CD14-positive monocyte (primary cell): ENCODE data around the gene PFN3. TPM values are rescaled to one million over a fixed set of nuclear protein-coding genes. Genes with fewer than 3 reads are reported as not detected.

Source experiments
- DNase-seq, 3 donors: peaks; one replicate each; pipeline ENCODE4 v3.0.0-alpha.2; 2011 to 2022
- H2AFZ ChIP-seq: 2 replicates; pipeline ENCODE4 v1.6.0; 2012; ENCODE audit warnings: mild to moderate bottlenecking, low read depth, low read length, inconsistent platforms; ENCODE audit not compliant: insufficient read depth, poor library complexity, severe bottlenecking
- H3K27ac ChIP-seq, 2 donors: 1 replicate in 1 of 2; 2 replicates in 1 of 2; pipeline ENCODE4 v1.5.1; 2012 to 2013; ENCODE audit warnings: low read length in 2 of 2, control low read depth in 1 of 2, inconsistent platforms in 1 of 2, low read depth in 1 of 2, mild to moderate bottlenecking in 1 of 2
- H3K27me3 ChIP-seq, 2 donors: one replicate each; pipeline versions ENCODE4 v1.6.0 to v1.6.1; 2011 to 2013; ENCODE audit warnings: low read length in 2 of 2; ENCODE audit not compliant: control insufficient read depth in 2 of 2, insufficient read depth in 2 of 2
- H3K36me3 ChIP-seq, 2 donors: replicated peaks in 1 of 2; 1 replicate in 1 of 2; 2 replicates in 1 of 2; pipeline versions ENCODE4 v1.5.1 to v1.6.1; 2012 to 2013; ENCODE audit warnings: low read length in 2 of 2, control low read depth in 1 of 2, inconsistent platforms in 1 of 2, mild to moderate bottlenecking in 1 of 2; ENCODE audit not compliant: insufficient read depth in 2 of 2, control insufficient read depth in 1 of 2
- H3K4me1 ChIP-seq, 2 donors: 1 replicate in 1 of 2; 2 replicates in 1 of 2; pipeline versions ENCODE4 v1.5.1 to v1.6.1; 2012 to 2013; ENCODE audit warnings: low read length in 2 of 2, control low read depth in 1 of 2, inconsistent platforms in 1 of 2, mild to moderate bottlenecking in 1 of 2, moderate library complexity in 1 of 2; ENCODE audit not compliant: insufficient read depth in 2 of 2, control insufficient read depth in 1 of 2
- H3K4me2 ChIP-seq: replicated peaks from 2 replicates; pipeline ENCODE3; 2012; ENCODE audit warnings: low read length, moderate library complexity, mild to moderate bottlenecking; ENCODE audit not compliant: poor library complexity, severe bottlenecking; ENCODE audit errors: extremely low read depth
- H3K4me3 ChIP-seq, 3 experiments: fragments of 200-600 bp in 1 of 3; sonication (generic) in 1 of 3; replicated peaks in 1 of 3; 1 replicate in 2 of 3; 2 replicates in 1 of 3; pipeline ENCODE4 v1.5.1; 2011 to 2013; ENCODE audit warnings: low read length in 3 of 3, mild to moderate bottlenecking in 3 of 3, control low read depth in 2 of 3, low read depth in 2 of 3, inconsistent platforms in 1 of 3, moderate library complexity in 1 of 3
- H3K79me2 ChIP-seq: 2 replicates; pipeline ENCODE4 v1.6.0; 2012; ENCODE audit warnings: mild to moderate bottlenecking, control low read depth, inconsistent platforms, low read length, moderate library complexity; ENCODE audit not compliant: insufficient read depth
- H3K9ac ChIP-seq: 2 replicates; pipeline ENCODE4 v1.6.0; 2017; ENCODE audit warnings: low read length, mild to moderate bottlenecking; ENCODE audit not compliant: insufficient read depth, poor library complexity, severe bottlenecking
- H3K9me3 ChIP-seq, 2 donors: replicated peaks in 1 of 2; 1 replicate in 1 of 2; 2 replicates in 1 of 2; pipeline versions ENCODE4 v1.5.1 to v1.6.1; 2012 to 2013; ENCODE audit warnings: low read length in 2 of 2, control low read depth in 1 of 2; ENCODE audit not compliant: control insufficient read depth in 1 of 2, insufficient read depth in 1 of 2
- H4K20me1 ChIP-seq: 2 replicates; pipeline ENCODE4 v1.6.0; 2012; ENCODE audit warnings: mild to moderate bottlenecking, low read length, control low read depth, moderate library complexity; ENCODE audit not compliant: insufficient read depth
- H3K27ac Mint-ChIP-seq, 7 donors: one replicate each; pipeline ENCODE4 v1.8.0; 2020; ENCODE audit warnings: mild to moderate bottlenecking in 7 of 7, mixed read lengths in 7 of 7, moderate library complexity in 6 of 7, inconsistent platforms in 2 of 7
- H3K27me3 Mint-ChIP-seq, 3 donors: one replicate each; pipeline ENCODE4 v1.8.0; 2021 to 2022; ENCODE audit warnings: low read depth in 3 of 3, mild to moderate bottlenecking in 3 of 3, mixed read lengths in 3 of 3, moderate library complexity in 3 of 3, inconsistent platforms in 1 of 3
- H3K36me3 Mint-ChIP-seq, 2 donors: one replicate each; pipeline ENCODE4 v1.8.0; 2020; ENCODE audit warnings: mixed read lengths in 2 of 2, inconsistent platforms in 1 of 2, mild to moderate bottlenecking in 1 of 2
- H3K4me1 Mint-ChIP-seq: one replicate; pipeline ENCODE4 v1.8.0; 2020; ENCODE audit warnings: mild to moderate bottlenecking, mixed read lengths
- H3K4me3 Mint-ChIP-seq, 2 donors: one replicate each; pipeline ENCODE4 v1.8.0; 2020; ENCODE audit warnings: mild to moderate bottlenecking in 2 of 2, mixed read lengths in 2 of 2, moderate library complexity in 1 of 2
- H3K9me3 Mint-ChIP-seq, 7 donors: one replicate each; pipeline ENCODE4 v1.8.0; 2020 to 2022; ENCODE audit warnings: mixed read lengths in 7 of 7, mild to moderate bottlenecking in 6 of 7, moderate library complexity in 6 of 7, inconsistent platforms in 2 of 7
- WGBS: methylation state at CpG from one replicate; pipeline ENCODE4 v1.1.5; 2013; ENCODE audit warnings: missing lambda C conversion rate; ENCODE audit not compliant: insufficient coverage; 5-methylcytosine and 5-hydroxymethylcytosine counted together
- intact Hi-C, 2 donors: fragments of 100-400 bp; cut with micrococcal nuclease; formaldehyde crosslinking; loops; one replicate each; pipeline versions ENCODE4 v1.15.0 to v1.15.1; 2023
- polyA plus RNA-seq, 3 donors: library from polyadenylated mRNA; depleted of rRNA in 1 of 3; unstranded in 2 of 3; stranded (reverse) in 1 of 3; fragments of 300-500 nt in 2 of 3; fragments of >200 nt in 1 of 3; fragmentation: Illumina TruSeq in 2 of 3; gene quantifications; 1 replicate in 2 of 3; 2 replicates in 1 of 3; pipeline ENCODE4 v1.2.3, GENCODE V29; 2012 to 2021
- TF ChIP-seq, protein P1 (sequence below): fragments of 200-600 bp; IDR thresholded peaks from one replicate; pipeline ENCODE4 v1.8.0; 2022; ENCODE audit warnings: antibody characterized with exemption, mild to moderate bottlenecking

The PFN3 gene
- polyA plus RNA-seq, 3 donors = not detected

DNA sequence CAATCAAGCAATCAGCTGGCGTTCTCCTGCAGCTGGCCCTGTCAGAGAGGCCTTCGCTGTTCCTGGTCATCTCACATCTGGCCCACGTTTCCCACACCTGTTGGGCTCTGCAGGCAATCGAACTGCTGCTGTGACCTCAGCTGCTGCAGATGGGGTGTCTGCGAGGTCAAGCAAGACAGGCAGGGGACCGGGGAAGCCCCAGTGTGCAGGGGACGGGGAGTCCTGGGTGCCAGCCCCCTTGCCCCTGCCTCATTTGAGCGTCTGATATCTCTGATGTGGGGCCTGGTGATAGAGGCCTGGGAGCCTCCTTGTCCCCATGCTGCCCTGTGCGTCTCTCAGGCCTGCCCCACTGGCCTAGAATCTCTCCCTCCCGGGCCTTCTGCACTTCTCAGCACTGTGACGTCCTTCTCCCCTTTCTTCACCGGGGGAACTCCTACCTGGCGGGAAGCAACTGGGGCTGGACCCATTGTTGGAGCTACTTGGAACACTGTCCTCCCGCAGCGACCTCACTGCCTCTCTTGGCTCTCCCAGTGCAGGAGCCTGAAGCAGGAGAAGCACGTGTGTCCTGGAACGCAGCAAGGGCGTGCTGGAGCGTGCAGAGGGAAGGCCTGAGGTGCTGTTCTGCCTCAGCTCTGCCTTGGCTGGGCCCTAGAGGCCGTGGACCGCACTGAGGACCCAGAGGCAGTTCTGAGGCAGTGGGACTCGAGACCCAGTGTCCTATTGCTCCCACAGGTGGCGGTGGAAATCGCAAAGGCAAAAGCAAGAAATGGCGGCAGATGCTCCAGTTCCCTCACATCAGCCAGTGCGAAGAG, 29.9 kb upstream of the PFN3 start:
- Mint-ChIP-seq H3K36me3 (peaks cover 42 to 72% of the 10 kb centered on the region in 2 donors), H3K9me3 (no peaks in the 10 kb centered on the region), H3K27ac (peak overlapping the region; percentile 99 to 100 (median 99)), H3K4me1 (peaks cover 53% of the 10 kb centered on the region), H3K4me3 (peak overlapping the region; percentile 73 to 95), H3K27me3 (peaks cover 0 to 1% (median 0%) of the 10 kb centered on the region in 3 donors)
- H3K27ac ChIP-seq = peak overlapping the region; percentile 98 to 100
- no peak overlapping the region for H2AFZ ChIP-seq
- H3K9ac ChIP-seq = peak overlapping the region; percentile 61
- TF ChIP-seq, protein P1, sequence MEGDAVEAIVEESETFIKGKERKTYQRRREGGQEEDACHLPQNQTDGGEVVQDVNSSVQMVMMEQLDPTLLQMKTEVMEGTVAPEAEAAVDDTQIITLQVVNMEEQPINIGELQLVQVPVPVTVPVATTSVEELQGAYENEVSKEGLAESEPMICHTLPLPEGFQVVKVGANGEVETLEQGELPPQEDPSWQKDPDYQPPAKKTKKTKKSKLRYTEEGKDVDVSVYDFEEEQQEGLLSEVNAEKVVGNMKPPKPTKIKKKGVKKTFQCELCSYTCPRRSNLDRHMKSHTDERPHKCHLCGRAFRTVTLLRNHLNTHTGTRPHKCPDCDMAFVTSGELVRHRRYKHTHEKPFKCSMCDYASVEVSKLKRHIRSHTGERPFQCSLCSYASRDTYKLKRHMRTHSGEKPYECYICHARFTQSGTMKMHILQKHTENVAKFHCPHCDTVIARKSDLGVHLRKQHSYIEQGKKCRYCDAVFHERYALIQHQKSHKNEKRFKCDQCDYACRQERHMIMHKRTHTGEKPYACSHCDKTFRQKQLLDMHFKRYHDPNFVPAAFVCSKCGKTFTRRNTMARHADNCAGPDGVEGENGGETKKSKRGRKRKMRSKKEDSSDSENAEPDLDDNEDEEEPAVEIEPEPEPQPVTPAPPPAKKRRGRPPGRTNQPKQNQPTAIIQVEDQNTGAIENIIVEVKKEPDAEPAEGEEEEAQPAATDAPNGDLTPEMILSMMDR = no peak
- H3K4me2 ChIP-seq = peak overlapping the region; percentile 69
- intact Hi-C loops = loop anchor here in 1 of 2 donors (2.0 kb wide), 1 partner anchor 14 kb away; no protein-coding TSS in a partner anchor
- H3K79me2 ChIP-seq = peaks cover 80% of the 10 kb centered on the region
- peaks cover 48 to 55% of the 10 kb centered on the region in 2 donors for H3K36me3 ChIP-seq
- WGBS = 81% methylated on average over 24 of the region's 26 CpGs
- no peaks in the 10 kb centered on the region for H3K27me3 ChIP-seq
- peaks cover 65 to 74% of the 10 kb centered on the region in 2 donors for H3K4me1 ChIP-seq
- peak overlapping the region in 2 of 3 experiments; percentile 4 to 59 for H3K4me3 ChIP-seq
- no peaks in the 10 kb centered on the region for H3K9me3 ChIP-seq
- no peak for DNase-seq
- peaks cover 62% of the 10 kb centered on the region for H4K20me1 ChIP-seq

DNA sequence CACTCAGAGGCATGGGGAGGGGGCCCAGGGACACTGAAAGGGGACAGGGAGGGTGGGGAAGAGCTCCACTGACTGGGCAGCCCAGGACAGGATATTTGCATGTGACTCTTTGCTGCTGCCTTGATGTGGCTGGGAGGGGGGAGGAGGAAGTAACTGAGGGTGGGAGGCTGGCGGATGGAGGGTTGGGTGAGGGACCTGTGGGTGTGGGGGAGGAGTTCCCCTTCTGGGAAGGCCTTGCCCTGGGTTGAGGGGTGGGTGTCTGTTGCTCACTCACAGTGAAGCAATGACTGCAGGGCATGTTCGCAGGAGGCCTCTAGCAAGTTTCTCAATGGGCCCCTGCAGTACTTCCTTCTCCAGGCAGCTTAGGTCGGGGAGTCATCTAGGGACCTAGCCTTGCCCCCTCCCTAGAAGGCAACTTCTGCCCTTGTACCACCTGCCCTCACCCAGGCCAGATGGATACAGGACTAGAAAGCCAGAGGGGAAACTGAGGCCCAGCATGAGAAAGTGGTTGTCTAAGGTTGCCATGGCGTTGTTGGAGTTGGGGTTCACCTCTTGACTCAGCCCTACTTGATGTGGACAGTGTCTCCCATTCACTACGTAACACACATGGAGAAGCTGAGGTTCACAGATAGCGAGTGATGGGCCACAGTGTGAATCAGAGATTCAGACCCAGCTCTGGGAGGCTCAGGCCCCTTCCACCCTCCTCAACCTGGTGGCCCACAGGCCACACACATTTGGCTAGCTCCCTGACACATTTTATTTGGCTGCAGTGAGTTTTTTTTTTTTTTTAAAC, 29.0 kb upstream of the PFN3 start:
- no peaks in the 10 kb centered on the region for H3K9me3 ChIP-seq
- peak overlapping the region; percentile 98 for H3K9ac ChIP-seq
- H3K4me3 ChIP-seq = peak overlapping the region; percentile 80 to 99 (median 95)
- WGBS = 17% methylated on average over 3 of the region's 6 CpGs
- H3K36me3 ChIP-seq = peaks cover 39 to 46% of the 10 kb centered on the region in 2 donors
- H3K36me3 Mint-ChIP-seq = peaks cover 34 to 63% of the 10 kb centered on the region in 2 donors
- H3K9me3 Mint-ChIP-seq = no peaks in the 10 kb centered on the region
- intact Hi-C loops = loop anchor here in 1 of 2 donors (2.0 to 5.0 kb wide), 4 partner anchors 15 to 37 kb away; no protein-coding TSS in a partner anchor
- H3K27ac Mint-ChIP-seq = peak overlapping the region; percentile 99 to 100 (median 99)
- peaks cover 58% of the 10 kb centered on the region for H3K4me1 Mint-ChIP-seq
- H3K27me3 ChIP-seq = no peaks in the 10 kb centered on the region
- DNase-seq = peak; percentile 98 to 100 (median 99)
- H3K27ac ChIP-seq = peak overlapping the region; percentile 98 to 100
- H2AFZ ChIP-seq = no peak overlapping the region
- peaks cover 69 to 81% of the 10 kb centered on the region in 2 donors for H3K4me1 ChIP-seq
- peaks cover 0 to 1% (median 0%) of the 10 kb centered on the region in 3 donors for H3K27me3 Mint-ChIP-seq
- peaks cover 53% of the 10 kb centered on the region for H4K20me1 ChIP-seq
- H3K4me2 ChIP-seq = peak overlapping the region; percentile 100
- peak overlapping the region; percentile 95 for H3K4me3 Mint-ChIP-seq
- peaks cover 74% of the 10 kb centered on the region for H3K79me2 ChIP-seq
- TF ChIP-seq, protein P1 = no peak
